ENCODE data around the gene AGRN.
A peak's percentile ranks its signal among the peaks of the same experiment; 100 is the strongest.
"Not testable (repeated sequence)": the region's sequence is repeated elsewhere in the genome, so short reads cannot be mapped to it uniquely, and the experiment has no call there.

AGRN gene

DNA sequence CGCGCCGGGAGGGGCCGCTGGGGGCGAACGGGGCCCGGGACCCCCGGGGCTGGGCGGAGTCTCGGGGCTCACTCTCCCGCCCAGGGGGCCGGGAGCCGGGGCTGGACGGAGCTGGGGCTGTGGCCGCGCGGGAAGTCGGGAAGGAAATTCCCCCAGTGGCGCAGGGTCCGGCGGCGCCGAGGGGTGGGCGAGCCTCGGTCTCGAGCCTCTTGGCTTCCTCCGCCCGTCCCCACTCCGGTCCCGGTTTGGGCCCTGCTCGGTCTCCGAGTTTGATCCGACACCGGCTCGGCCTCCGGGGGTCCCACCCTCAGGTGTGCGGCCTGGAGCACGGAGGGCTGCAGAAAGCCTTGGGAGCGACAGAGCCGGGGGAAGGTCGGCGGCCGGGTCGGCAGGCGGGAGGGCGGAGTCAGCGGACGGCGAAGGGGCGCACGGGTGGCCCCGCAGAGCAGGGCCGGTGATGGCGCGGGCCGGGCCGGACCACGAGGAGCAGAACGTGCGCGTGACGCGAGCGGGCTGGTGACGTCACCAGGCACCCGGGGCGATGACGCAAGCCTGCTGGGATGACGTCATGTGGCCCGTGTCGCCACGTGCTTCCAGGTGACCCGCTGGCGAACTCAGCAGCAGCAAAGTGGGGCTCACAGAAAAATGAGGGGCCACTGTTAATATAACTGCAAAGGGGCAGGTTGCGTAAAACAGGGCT lies 19.4 kb upstream of the AGRN start:
- peak; percentile 95 for DNase-seq (ENCODE audit: low read depth, low spot score)

GRCh38 chr1:1001057-1001783 lies 18.7 kb upstream of the AGRN start:
- no peak for DNase-seq (ENCODE audit: low read depth, low spot score)

DNA sequence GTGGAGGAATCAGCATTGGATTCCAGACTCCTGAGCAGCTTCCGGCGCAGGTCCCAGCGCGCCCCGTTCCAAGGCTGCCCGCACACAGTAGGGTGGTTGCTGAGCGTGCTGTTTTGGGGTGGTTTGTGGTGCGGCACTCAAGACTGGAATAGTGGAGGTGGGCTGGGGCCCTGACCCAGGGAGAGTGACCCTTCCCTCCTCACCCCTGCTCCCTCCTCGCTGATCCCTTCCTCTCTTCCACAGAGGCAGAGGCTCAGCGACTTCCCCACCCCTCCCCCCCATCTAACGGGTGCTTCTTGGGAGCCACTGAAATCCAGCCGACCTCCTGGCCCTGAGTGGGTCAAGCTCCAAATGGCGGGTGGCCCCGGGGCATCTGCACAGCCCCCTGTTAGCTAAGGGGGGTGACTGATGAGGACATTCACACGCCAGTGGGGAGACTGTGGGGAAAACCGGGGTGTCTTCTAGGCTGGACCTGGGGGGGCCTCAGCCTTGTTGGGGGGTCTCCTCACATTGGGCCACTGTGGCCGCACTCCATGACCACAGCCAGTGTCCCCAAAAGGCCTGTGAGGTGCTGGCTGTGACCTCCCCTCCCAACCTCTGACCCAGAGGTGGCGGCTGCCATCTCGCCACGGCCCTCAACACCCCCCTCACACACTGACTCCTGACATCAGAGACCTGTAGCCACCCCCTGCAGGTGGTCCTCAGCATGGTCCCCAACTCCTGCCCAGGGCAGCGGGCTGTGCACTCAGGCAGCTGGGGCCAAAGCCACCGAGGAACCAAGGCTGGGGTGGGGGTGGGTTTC lies 16.1 kb upstream of the AGRN start:
- DNase-seq (ENCODE audit: low read depth, low spot score) = no peak

GRCh38 chr1:1004420-1004779 lies 15.5 kb upstream of the AGRN start:
- no peak for DNase-seq (ENCODE audit: low read depth, low spot score)

GRCh38 chr1:1004780-1005697 lies 14.9 kb upstream of the AGRN start:
- DNase-seq (ENCODE audit: low read depth, low spot score) = peak; percentile 72

DNA sequence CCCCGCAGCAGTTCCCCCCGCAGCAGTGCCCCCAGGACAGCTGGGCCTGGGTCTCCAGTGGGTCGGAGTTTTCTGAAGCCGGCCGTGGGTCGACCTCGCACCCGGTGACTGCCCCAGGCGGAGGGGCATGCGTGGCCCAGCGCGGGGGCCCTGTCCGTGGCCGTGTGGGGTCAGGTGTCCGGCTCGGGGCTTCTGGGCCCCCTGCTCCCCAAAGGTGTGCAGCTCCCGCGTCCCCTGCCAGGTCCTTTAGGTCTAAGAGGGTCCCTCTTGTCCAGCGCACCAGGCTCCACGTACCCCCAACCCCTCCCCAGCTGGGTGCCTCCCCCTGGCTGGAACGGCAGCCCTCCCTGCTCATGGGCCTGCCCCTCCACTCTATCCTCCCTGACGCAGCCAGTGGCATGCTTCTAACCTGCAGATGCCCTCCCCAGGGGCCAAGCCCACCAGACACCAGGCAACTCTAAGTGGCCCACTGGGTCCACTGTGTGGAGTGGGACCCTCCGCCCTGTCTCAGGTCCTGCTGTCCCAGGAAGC lies 14.1 kb upstream of the AGRN start:
- DNase-seq (ENCODE audit: low read depth, low spot score) = no peak

- no peak for DNase-seq (ENCODE audit: low read depth, low spot score)
Measured at GRCh38 chr1:1006305-1007159, 13.4 kb upstream of the AGRN start.

GRCh38 chr1:1010131-1010530 lies 9.8 kb upstream of the AGRN start:
- not testable (repeated sequence) for DNase-seq (ENCODE audit: low read depth, low spot score)

GRCh38 chr1:1011396-1011949 lies 8.4 kb upstream of the AGRN start:
- no peak for DNase-seq (ENCODE audit: low read depth, low spot score)

- not testable (repeated sequence) for DNase-seq (ENCODE audit: low read depth, low spot score)
Measured at GRCh38 chr1:1012736-1013104, 7.2 kb upstream of the AGRN start.

DNA sequence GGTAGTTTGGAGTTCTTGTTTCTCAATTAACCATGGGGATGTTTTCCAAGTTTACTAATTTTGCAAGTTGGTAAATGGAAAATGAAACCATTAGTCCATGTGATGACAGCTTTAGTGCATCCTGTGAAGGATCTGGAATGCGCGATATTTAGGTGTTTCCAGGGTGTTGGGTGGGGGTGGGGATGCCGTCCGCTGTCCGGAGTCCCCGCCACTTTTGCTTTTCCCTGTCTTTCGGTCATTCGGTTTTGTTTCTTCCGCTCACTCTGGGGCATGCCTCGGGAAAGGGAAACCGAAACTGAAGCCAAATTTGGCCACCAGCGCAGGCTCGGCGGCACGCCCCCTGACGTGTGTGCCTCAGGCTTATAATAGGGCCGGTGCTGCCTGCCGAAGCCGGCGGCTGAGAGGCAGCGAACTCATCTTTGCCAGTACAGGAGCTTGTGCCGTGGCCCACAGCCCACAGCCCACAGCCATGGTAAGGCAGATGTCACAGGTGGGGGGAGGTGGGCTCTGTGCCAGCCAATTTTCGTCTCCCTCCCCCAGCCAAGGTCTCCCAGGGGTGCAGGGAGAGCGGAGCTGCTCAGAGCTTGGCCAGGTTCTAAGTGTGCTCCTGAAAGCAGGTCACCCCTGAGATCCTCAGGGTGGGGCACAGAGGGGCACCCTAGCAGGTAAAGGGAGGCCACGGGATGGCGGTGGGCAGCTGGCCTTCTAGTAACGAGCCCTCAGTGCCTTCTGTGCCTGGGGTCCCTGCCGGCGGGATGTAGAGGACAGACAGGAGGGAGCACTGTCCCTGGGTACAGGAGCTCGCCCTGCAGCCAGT lies 6.6 kb upstream of the AGRN start, which contains the start of gene ISG15:
Gene ISG15 (plus strand): TSS at position 393 of the 817 bp plus-strand sequence. CDS start 77 bp downstream, at position 470.
- DNase-seq (ENCODE audit: low read depth, low spot score) = peak; percentile 96

DNA sequence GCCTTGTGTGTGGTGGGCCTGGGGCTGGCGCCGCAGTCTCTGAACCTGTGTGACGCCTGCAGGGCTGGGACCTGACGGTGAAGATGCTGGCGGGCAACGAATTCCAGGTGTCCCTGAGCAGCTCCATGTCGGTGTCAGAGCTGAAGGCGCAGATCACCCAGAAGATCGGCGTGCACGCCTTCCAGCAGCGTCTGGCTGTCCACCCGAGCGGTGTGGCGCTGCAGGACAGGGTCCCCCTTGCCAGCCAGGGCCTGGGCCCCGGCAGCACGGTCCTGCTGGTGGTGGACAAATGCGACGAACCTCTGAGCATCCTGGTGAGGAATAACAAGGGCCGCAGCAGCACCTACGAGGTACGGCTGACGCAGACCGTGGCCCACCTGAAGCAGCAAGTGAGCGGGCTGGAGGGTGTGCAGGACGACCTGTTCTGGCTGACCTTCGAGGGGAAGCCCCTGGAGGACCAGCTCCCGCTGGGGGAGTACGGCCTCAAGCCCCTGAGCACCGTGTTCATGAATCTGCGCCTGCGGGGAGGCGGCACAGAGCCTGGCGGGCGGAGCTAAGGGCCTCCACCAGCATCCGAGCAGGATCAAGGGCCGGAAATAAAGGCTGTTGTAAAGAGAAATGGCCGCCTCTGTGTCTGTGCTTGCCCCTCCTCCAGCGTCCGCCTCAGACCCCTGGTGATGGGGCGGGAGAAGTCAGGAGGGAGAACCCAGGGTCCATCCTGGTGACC lies 5.8 kb upstream of the AGRN start:
- no peak for DNase-seq (ENCODE audit: low read depth, low spot score)

DNA sequence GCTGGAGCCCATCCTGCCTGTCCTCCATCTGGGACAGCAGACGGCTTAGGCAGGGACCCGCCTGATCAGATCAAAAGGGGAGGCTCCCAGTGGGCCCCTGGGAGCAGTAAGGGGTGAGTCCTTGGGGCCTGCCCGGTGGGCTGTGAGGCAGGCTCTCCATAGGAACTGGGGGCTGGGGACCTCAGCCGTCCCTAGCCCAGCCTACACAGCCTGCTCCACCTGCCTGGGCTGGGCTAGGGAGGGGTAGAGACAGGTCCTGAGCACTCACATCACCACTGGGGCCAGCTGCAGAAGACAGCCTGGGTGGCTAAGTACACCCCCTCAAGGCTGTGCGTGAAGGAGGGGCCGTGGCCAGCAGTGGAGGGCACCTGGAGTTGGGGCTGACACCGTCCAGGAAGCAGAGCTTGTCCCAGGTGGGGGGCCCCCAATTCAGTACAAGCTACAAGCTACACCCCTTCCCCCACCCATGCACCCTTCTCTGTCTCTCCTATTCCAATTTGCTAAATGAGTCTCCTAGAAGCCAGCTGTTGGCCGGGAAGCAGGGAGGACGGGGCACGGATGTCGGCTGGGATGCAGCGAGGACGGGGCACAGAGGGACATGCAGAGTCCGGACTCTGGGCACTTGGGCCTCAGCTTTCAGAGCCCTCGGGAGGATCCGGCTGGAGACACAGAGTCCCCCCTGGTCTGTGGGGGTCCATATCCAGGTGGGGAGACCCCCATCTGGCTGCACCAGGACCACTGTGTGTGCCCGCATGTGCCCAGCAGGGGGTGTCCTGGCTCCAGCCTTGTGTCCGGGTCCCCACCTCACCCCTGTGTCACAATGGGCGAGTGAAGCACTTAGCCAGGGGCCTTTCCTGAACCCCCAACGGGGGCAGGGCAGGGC lies 4.9 kb upstream of the AGRN start:
- peak; percentile 48 for DNase-seq (ENCODE audit: low read depth, low spot score)

DNA sequence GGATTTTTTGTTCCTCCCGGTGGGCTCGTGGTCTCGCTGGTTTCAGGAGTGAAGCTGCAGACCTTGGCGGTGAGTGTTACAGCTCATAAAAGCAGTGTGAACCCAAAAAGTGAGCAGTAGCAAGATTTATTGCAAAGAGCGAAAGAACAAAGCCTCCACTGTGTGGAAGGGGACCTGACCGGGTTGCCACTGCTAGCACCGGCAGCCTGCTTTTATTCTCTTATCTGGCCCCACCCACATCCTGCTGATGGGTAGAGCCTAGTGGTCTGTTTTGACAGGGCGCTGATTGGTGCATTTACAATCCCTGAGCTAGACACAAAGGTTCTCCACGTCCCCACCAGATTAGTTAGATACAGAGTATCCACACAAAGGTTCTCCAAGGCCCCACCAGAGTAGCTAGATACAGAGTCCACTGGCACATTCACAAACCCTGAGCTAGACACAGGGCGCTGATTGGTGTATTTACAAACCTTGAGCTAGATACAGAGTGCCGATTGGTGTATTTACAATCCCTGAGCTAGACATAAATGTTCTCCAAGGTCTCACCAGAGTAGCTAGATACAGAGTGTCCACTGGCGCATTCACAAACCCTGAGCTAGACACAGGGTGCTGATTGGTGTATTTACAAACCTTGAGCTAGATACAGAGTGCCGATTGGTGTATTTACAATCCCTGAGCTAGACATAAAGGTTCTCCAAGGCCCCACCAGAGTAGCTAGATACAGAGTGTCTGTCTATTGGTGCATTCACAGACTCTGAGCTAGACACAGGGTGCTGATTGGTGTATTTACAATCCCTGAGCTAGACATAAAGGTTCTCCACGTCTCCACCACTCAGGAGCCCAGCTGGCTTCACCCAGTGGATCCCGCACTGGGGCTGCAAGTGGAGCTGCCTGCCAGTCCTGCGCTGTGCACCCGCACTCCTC lies 2.3 kb upstream of the AGRN start:
- DNase-seq (ENCODE audit: low read depth, low spot score) = not testable (repeated sequence)

- DNase-seq (ENCODE audit: low read depth, low spot score) = not testable (repeated sequence)
Measured at GRCh38 chr1:1018321-1018685, 1.6 kb upstream of the AGRN start.
